ENCODE data around the gene APBB1. TPM values are rescaled to one million over a fixed set of nuclear protein-coding genes. Genes with fewer than 3 reads are reported as not detected.
A peak's percentile ranks its signal among the peaks of the same experiment; 100 is the strongest.

APBB1 gene
- polyA plus RNA-seq (2012; ENCODE audit: insufficient read depth, insufficient read length) = 4.0 TPM

- H3K4me3 ChIP-seq (ENCODE audit: low read length) = peak within 1 kb of the TSS; percentile 61
- DNase-seq (ENCODE audit: low read depth, low spot score) = peak; percentile 27
Observed at GRCh38 chr11:6419009-6419631, at the start of gene APBB1. Gene APBB1 (minus strand): TSS chr11:6419094. CDS start chr11:6411347, 7,747 bp downstream.

GRCh38 chr11:6459099-6459450 lies 40.2 kb upstream of the APBB1 start:
- DNase-seq (ENCODE audit: low read depth, low spot score) = no peak
- no peak overlapping the region for H3K4me3 ChIP-seq (ENCODE audit: low read length)

GRCh38 chr11:6458352-6459098 lies 39.6 kb upstream of the APBB1 start:
- no peak for DNase-seq (ENCODE audit: low read depth, low spot score)
- H3K4me3 ChIP-seq (ENCODE audit: low read length) = no peak overlapping the region

- H3K4me3 ChIP-seq (ENCODE audit: low read length) = no peak overlapping the region
- DNase-seq (ENCODE audit: low read depth, low spot score) = no peak
Observed at GRCh38 chr11:6457581-6458320, 38.9 kb upstream of the APBB1 start.

- no peak overlapping the region for H3K4me3 ChIP-seq (ENCODE audit: low read length)
- no peak for DNase-seq (ENCODE audit: low read depth, low spot score)
Observed at GRCh38 chr11:6456361-6457073, 37.6 kb upstream of the APBB1 start.

GRCh38 chr11:6455070-6455469 lies 36.2 kb upstream of the APBB1 start:
- DNase-seq (ENCODE audit: low read depth, low spot score) = no peak
- no peak overlapping the region for H3K4me3 ChIP-seq (ENCODE audit: low read length)

- no peak overlapping the region for H3K4me3 ChIP-seq (ENCODE audit: low read length)
- no peak for DNase-seq (ENCODE audit: low read depth, low spot score)
Observed at GRCh38 chr11:6453152-6453551, 34.3 kb upstream of the APBB1 start.

GRCh38 chr11:6452219-6452618 lies 33.3 kb upstream of the APBB1 start:
- no peak overlapping the region for H3K4me3 ChIP-seq (ENCODE audit: low read length)
- no peak for DNase-seq (ENCODE audit: low read depth, low spot score)

GRCh38 chr11:6448574-6448973 lies 29.7 kb upstream of the APBB1 start:
- DNase-seq (ENCODE audit: low read depth, low spot score) = no peak
- no peak overlapping the region for H3K4me3 ChIP-seq (ENCODE audit: low read length)

GRCh38 chr11:6443269-6444003 lies 24.5 kb upstream of the APBB1 start:
- H3K4me3 ChIP-seq (ENCODE audit: low read length) = no peak overlapping the region
- DNase-seq (ENCODE audit: low read depth, low spot score) = no peak

- DNase-seq (ENCODE audit: low read depth, low spot score) = no peak
- H3K4me3 ChIP-seq (ENCODE audit: low read length) = no peak overlapping the region
Observed at GRCh38 chr11:6442441-6442840, 23.5 kb upstream of the APBB1 start.

GRCh38 chr11:6440906-6441358 lies 22.0 kb upstream of the APBB1 start, which contains the start of gene HPX:
Gene HPX (minus strand): TSS chr11:6440987. CDS start chr11:6440963, 24 bp downstream.
- DNase-seq (ENCODE audit: low read depth, low spot score) = no peak
- H3K4me3 ChIP-seq (ENCODE audit: low read length) = no peak within 1 kb of the TSS

- peak; percentile 76 for DNase-seq (ENCODE audit: low read depth, low spot score)
- H3K4me3 ChIP-seq (ENCODE audit: low read length) = no peak overlapping the region
Observed at GRCh38 chr11:6438979-6439571, 20.2 kb upstream of the APBB1 start.

- peak; percentile 28 for DNase-seq (ENCODE audit: low read depth, low spot score)
- no peak overlapping the region for H3K4me3 ChIP-seq (ENCODE audit: low read length)
Observed at GRCh38 chr11:6437993-6438392, 19.1 kb upstream of the APBB1 start.

- no peak overlapping the region for H3K4me3 ChIP-seq (ENCODE audit: low read length)
- no peak for DNase-seq (ENCODE audit: low read depth, low spot score)
Observed at GRCh38 chr11:6437423-6437822, 18.5 kb upstream of the APBB1 start.

- H3K4me3 ChIP-seq (ENCODE audit: low read length) = no peak overlapping the region
- no peak for DNase-seq (ENCODE audit: low read depth, low spot score)
Observed at GRCh38 chr11:6433998-6434660, 15.2 kb upstream of the APBB1 start.

- no peak for DNase-seq (ENCODE audit: low read depth, low spot score)
- H3K4me3 ChIP-seq (ENCODE audit: low read length) = no peak overlapping the region
Observed at GRCh38 chr11:6431861-6432260, 13.0 kb upstream of the APBB1 start.

GRCh38 chr11:6427516-6427915 lies 8.6 kb upstream of the APBB1 start:
- DNase-seq (ENCODE audit: low read depth, low spot score) = no peak

More at GRCh38 chr11:6427516-6427915, 8.6 kb upstream of the APBB1 start:
- H3K4me3 ChIP-seq (ENCODE audit: low read length) = no peak overlapping the region

Data from Jurkat, Clone E6-1 (cell line).